ENCODE measurements around the gene ETF1.

- TF ChIP-seq CTCF (IDR thresholded peaks at IDR 0.05) (no peak), POLR2AphosphoS5 (IDR thresholded peaks at IDR 0.05; ENCODE audit: insufficient read depth in 1 of 2, low read depth in 1 of 2) (no peak), POLR2A (IDR thresholded peaks at IDR 0.05) (no peak)
These were observed 19.6 kb downstream of the ETF1 start for GRCh38 chr5:138523406-138523805.

Data from vagina (tissue), 2 donors.